ENCODE measurements around the gene WBP1L. TPM values are rescaled to one million over a fixed set of nuclear protein-coding genes. Genes with fewer than 3 reads are reported as not detected.

The WBP1L gene
- total and polyA plus RNA-seq, 2 of the 13 experiments (the other 11 are each of a cell fraction or from before 2014, with no cell fraction given) = 8.3 to 12.3 TPM

DNA sequence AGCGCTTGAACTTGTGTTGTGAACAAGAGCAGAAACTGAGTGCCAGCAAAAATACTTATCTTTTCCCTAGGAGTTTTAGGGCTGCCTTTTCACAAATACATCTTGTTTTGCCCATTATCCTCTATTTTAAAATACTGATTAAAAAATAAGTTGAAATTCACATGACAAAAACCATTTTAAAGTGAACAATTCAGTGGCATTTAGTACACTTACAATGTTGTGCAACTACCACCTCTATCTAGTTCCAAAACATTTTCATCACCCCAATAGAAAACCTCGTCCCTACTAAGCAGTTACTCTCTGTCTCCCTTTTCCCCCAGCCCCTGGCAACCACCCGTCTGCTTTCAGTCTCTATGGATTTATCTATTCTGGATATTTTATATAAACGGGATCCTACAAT, 1.4 kb downstream of the WBP1L start:
- no peaks in the 10 kb centered on the region for H3K36me3 ChIP-seq (replicated peaks in 1 of 2; ENCODE audit: control insufficient read depth in 1 of 2, insufficient read depth in 2 of 2, low read length in 2 of 2)
- no peak overlapping the region for H3K27ac ChIP-seq (ENCODE audit: extremely low read length, insufficient read depth, low read length)
- TF ChIP-seq FOXO1 (CRISPR knock-in tag; IDR thresholded peaks at IDR 0.05) (no peak), ZNF644 (CRISPR knock-in tag; IDR thresholded peaks at IDR 0.05; ENCODE audit: low read depth) (no peak), ZFP36 (IDR thresholded peaks at IDR 0.05; ENCODE audit: borderline replicate concordance, low read depth, low read length, partially characterized antibody) (no peak), DR1 (CRISPR knock-in tag; IDR thresholded peaks at IDR 0.05) (no peak), ZBTB34 (CRISPR knock-in tag; IDR thresholded peaks at IDR 0.05) (no peak)
- TF ChIP-seq, protein P1, sequence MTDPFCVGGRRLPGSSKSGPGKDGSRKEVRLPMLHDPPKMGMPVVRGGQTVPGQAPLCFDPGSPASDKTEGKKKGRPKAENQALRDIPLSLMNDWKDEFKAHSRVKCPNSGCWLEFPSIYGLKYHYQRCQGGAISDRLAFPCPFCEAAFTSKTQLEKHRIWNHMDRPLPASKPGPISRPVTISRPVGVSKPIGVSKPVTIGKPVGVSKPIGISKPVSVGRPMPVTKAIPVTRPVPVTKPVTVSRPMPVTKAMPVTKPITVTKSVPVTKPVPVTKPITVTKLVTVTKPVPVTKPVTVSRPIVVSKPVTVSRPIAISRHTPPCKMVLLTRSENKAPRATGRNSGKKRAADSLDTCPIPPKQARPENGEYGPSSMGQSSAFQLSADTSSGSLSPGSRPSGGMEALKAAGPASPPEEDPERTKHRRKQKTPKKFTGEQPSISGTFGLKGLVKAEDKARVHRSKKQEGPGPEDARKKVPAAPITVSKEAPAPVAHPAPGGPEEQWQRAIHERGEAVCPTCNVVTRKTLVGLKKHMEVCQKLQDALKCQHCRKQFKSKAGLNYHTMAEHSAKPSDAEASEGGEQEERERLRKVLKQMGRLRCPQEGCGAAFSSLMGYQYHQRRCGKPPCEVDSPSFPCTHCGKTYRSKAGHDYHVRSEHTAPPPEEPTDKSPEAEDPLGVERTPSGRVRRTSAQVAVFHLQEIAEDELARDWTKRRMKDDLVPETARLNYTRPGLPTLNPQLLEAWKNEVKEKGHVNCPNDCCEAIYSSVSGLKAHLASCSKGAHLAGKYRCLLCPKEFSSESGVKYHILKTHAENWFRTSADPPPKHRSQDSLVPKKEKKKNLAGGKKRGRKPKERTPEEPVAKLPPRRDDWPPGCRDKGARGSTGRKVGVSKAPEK (CRISPR knock-in tag; IDR thresholded peaks at IDR 0.05; ENCODE audit: borderline replicate concordance) = no peak
- POLR2A ChIA-PET = interaction anchor here (0.8 to 3.0 kb wide), 5 partner anchors 14 to 69 kb away, joined by 3 to 25 read pairs (median 9); partner anchors contain the start of genes ARL3 and SFXN2
- H2AFZ ChIP-seq (ENCODE audit: low read length) = no peak overlapping the region
- intact Hi-C loops (cut with micrococcal nuclease; ENCODE audit: unreplicated experiment) = no loop called here
- WGBS (ENCODE audit: low lambda C conversion rate) = 89% methylated on average over 4 of the region's 4 CpGs
- no peak for DNase-seq (ENCODE audit: low spot score)
- in situ Hi-C loops (cut with HindIII; ENCODE audit: extremely low pct_ligation_motif_present, low pct_unique_long_range_greater_than_20kb) = loop anchor here (10.0 to 25.0 kb wide), 2 partner anchors 70 to 317 kb away; no protein-coding TSS in a partner anchor
- no TSS peak for BruUV-seq (replicated peaks)
- CTCF ChIA-PET (ENCODE audit: low intra/inter-chr PET ratio, low total read pairs) = no interaction called here
- H3K4me3 ChIP-seq (replicated peaks in 1 of 3; ENCODE audit: insufficient read depth in 1 of 3, low read depth in 2 of 3, low read length in 3 of 3) = peak overlapping the region; percentile 72 to 94 (median 82); a peak in 5 of 6 replicates
- peak overlapping the region; percentile 96 for H3K4me2 ChIP-seq (ENCODE audit: low read depth, low read length)
- peaks cover 26% of the 10 kb centered on the region for H3K79me2 ChIP-seq (ENCODE audit: insufficient read depth, low read length)
- H3K9me3 ChIP-seq (ENCODE audit: low read length) = no peaks in the 10 kb centered on the region
- ATAC-seq = no peak
- H4K20me1 ChIP-seq (ENCODE audit: insufficient read depth, low read length) = no peaks in the 10 kb centered on the region
- H3K9ac ChIP-seq (ENCODE audit: insufficient read depth, low read depth, low read length) = peak overlapping the region; percentile 79; the same call in 1 of the 2 replicates
- peaks cover 35% of the 10 kb centered on the region for H3K4me1 ChIP-seq (ENCODE audit: insufficient read depth, low read length)
- H3K27me3 ChIP-seq (ENCODE audit: control insufficient read depth in 1 of 2, insufficient read depth in 2 of 2, low read length in 2 of 2) = no peaks in the 10 kb centered on the region; a peak in 1 of 5 replicates
- FAIRE-seq = no peak
